Pancreas (tissue), 10 donors: Measurements from ENCODE around the gene PNPLA7. TPM values are rescaled to one million over a fixed set of nuclear protein-coding genes. Genes with fewer than 3 reads are reported as not detected.
A peak's percentile ranks its signal among the peaks of the same experiment; 100 is the strongest.

Experiments
- ATAC-seq, 4 donors: fragments of 200-7000 bp; cut with Tn5 transposase; one replicate each; pipeline versions ENCODE4 v1.8.0 to v1.9.1; 2020; ENCODE audit warnings: mild to moderate bottlenecking in 4 of 4, moderate library complexity in 4 of 4
- DNase-seq, 6 donors: peaks; one replicate each; pipeline ENCODE4 v3.0.0-alpha.2; 2020
- FAIRE-seq: peaks from 2 replicates; lab custom pipeline; 2012; peaks lifted over from hg19 to GRCh38; lab: Jason Lieb, UNC
- H3K27ac ChIP-seq, 4 donors: fragments of 200-600 bp; sonication (generic); 1 replicate in 3 of 4; 2 replicates in 1 of 4; pipeline versions ENCODE4 v1.5.0 to v1.8.0; 2020
- H3K27me3 ChIP-seq, 4 donors: fragments of 200-600 bp; one replicate each; pipeline ENCODE4 v1.8.0; 2021
- H3K36me3 ChIP-seq, 3 donors: fragments of 200-600 bp; sonication (generic) in 1 of 3; one replicate each; pipeline versions ENCODE4 v1.5.0 to v1.8.0; 2020 to 2021
- H3K4me1 ChIP-seq, 3 donors: fragments of 200-600 bp; one replicate each; pipeline ENCODE4 v1.8.0; 2021
- H3K4me3 ChIP-seq, 4 donors: fragments of 200-600 bp; sonication (generic) in 2 of 4; one replicate each; pipeline versions ENCODE4 v1.5.0 to v1.8.0; 2020 to 2021
- H3K9me3 ChIP-seq, 4 donors: fragments of 200-600 bp; one replicate each; pipeline ENCODE4 v1.8.0; 2021
- WGBS, 2 donors: extraction: QIAGEN DNeasy Blood & Tissue Kit; methylation state at CpG; one replicate each; pipeline ENCODE4 v1.1.7; 2013; 5-methylcytosine and 5-hydroxymethylcytosine counted together
- intact Hi-C, 3 donors: fragments of 100-400 bp; cut with DNase I; formaldehyde crosslinking; loops; one replicate each; pipeline versions ENCODE4 v1.11.1 to v1.14.2; 2022
- polyA plus RNA-seq, 2 donors: library from polyadenylated mRNA; stranded (reverse); fragments of 200-250 nt; gene quantifications; one replicate each; pipeline ENCODE4 v1.2.3, GENCODE V29; 2013
- total RNA-seq, 6 donors: library from RNA; stranded (reverse); fragmentation: NEBNext Ultra II Directional in 4 of 6; extraction: Animal tissue kit (Norgen Biotek cat#: 25700) in 4 of 6; gene quantifications; one replicate each; pipeline versions ENCODE4 v1.2.1 to v1.2.4, GENCODE V29; 2021 to 2023
- TF ChIP-seq, protein P1 (sequence below), 4 donors: fragments of 200-600 bp; sonication (generic) in 3 of 4; IDR thresholded peaks; one replicate each; pipeline versions ENCODE4 v1.5.0 to v1.8.0; 2021; ENCODE audit warnings: antibody characterized with exemption in 4 of 4
- donor health status: healthy with polysubstance abuse.
- donor health status: DM: no; HTN: no; CAD: no; lungs with moderate emphysema.
- donor health status: DM: no; HTN: no; CAD: no.
- donor health status: control.
- donor health status: control.
- donor health status: Bipolar disorder and iron deficiency.
- donor health status: DM: yes; HTN: yes; CAD: no.
- donor health status: DM: no; HTN: no; CAD: no.
- donor health status: DM: no; HTN: no; CAD: no.
- donor health status: DM: yes; HTN: yes; CAD: no.

The PNPLA7 gene
- total and polyA plus RNA-seq, 8 donors = 7.1 to 71.8 (median 18.0) TPM

DNA sequence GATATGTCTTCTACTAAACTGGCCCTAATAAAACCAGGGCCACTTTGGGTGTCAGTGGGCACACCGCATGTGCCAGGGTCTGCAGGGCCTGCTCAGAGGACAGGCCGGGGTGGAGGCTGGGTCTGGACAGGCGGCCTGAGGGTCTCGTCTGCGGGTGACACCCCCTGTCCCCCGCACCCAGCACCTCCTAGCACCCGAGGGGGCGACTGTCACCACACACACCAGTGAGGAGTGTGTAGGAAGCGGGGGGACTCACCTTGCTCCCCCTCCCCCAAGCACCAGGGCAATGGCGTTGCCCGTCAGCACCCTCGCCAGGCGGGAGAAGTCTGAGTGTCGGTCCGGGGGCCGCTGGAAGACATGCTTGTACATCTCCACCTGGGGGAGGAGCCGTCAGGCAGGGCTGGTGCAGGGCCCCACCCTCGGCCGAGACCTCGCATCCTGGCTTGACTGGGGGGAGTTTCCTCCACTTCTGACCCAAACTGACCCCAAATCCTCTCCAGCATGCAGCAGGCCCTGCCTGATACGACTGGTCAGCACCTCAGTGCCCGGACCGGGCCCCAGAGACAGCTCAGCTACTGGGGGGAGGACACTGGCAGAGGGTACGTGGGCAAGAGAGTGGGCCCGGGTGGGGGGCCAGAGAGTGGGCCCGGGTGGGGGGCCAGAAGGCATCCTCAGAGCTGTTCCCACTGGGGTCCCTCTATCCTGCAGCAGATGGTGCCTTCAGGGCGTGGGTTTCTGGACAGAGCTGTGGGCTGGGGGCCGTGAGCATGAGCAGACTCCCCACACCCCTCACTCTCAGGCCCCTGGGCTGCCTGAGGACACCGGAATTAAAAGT lies 72.2 kb downstream of the PNPLA7 start:
- TF ChIP-seq, protein P1, sequence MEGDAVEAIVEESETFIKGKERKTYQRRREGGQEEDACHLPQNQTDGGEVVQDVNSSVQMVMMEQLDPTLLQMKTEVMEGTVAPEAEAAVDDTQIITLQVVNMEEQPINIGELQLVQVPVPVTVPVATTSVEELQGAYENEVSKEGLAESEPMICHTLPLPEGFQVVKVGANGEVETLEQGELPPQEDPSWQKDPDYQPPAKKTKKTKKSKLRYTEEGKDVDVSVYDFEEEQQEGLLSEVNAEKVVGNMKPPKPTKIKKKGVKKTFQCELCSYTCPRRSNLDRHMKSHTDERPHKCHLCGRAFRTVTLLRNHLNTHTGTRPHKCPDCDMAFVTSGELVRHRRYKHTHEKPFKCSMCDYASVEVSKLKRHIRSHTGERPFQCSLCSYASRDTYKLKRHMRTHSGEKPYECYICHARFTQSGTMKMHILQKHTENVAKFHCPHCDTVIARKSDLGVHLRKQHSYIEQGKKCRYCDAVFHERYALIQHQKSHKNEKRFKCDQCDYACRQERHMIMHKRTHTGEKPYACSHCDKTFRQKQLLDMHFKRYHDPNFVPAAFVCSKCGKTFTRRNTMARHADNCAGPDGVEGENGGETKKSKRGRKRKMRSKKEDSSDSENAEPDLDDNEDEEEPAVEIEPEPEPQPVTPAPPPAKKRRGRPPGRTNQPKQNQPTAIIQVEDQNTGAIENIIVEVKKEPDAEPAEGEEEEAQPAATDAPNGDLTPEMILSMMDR (IDR thresholded peaks at IDR 0.05) = no peak
- peak in 3 of 6 donors; percentile 27 to 75 (median 51) for DNase-seq
- H3K9me3 ChIP-seq = no peaks in the 10 kb centered on the region
- no peak overlapping the region for H3K27ac ChIP-seq
- H3K4me1 ChIP-seq = no peaks in the 10 kb centered on the region
- intact Hi-C loops = no loop called here
- no peak overlapping the region for H3K4me3 ChIP-seq
- H3K27me3 ChIP-seq = no peaks in the 10 kb centered on the region
- H3K36me3 ChIP-seq = no peaks in the 10 kb centered on the region
- WGBS, 2 donors = 93 to 95% methylated on average over 29 of the region's 29 CpGs
- FAIRE-seq = no peak
- no peak for ATAC-seq

DNA sequence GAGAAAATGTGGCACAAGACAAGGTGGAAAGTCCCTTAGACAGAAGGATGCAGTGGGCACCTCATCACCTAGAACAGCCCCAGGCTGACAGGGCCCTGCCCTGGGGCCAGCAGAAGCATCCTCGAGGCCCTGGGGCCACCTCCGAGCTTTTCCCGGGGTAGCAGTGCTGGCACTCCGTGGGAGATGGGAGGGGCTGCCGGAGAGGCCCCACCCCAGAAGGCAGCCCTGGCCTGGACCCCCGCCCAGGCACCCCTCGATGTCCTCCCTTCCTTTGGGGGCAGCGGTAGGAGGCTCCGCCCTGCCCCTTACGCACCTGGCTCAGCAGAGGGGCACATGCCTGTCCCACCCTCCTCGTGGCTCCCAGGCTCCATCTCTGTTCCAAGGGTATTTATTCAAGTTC lies 73.3 kb downstream of the PNPLA7 start:
- no peak overlapping the region for H3K27ac ChIP-seq
- H3K27me3 ChIP-seq = no peaks in the 10 kb centered on the region
- no peaks in the 10 kb centered on the region for H3K4me1 ChIP-seq
- TF ChIP-seq, protein P1 (IDR thresholded peaks at IDR 0.05) = no peak
- ATAC-seq = no peak
- WGBS, 2 donors = 89 to 92% methylated on average over 11 of the region's 11 CpGs
- DNase-seq = peak in 3 of 6 donors; percentile 30 to 55 (median 32)
- intact Hi-C loops = no loop called here
- H3K4me3 ChIP-seq = no peak overlapping the region
- no peak for FAIRE-seq
- no peaks in the 10 kb centered on the region for H3K36me3 ChIP-seq
- no peaks in the 10 kb centered on the region for H3K9me3 ChIP-seq

DNA sequence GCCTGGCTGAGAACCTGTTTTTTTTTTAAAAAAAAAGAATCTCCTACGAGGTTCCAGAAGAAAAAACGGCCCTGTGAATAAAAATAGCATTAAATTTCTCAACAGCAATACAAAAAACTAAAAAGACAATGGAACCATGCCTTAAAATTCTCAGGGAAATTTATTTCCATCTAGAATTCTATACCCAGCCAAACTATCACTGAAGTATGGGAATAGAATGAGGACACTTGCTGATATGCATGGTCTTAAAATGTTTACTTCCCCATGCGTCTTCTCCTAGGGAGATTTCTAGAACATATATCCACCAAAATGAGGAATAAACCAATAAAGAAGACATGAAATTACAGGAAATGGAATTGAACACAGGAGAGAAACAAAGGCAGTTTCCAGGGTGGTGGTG lies 74.5 kb downstream of the PNPLA7 start:
- ATAC-seq (no peak), DNase-seq (no peak), FAIRE-seq (no peak)
- TF ChIP-seq, protein P1 (IDR thresholded peaks at IDR 0.05) = no peak
- WGBS, 2 donors = 93 to 94% methylated on average over 3 of the region's 3 CpGs
- Histone ChIP-seq H3K4me1 (no peaks in the 10 kb centered on the region), H3K36me3 (no peaks in the 10 kb centered on the region), H3K9me3 (no peaks in the 10 kb centered on the region), H3K27me3 (no peaks in the 10 kb centered on the region), H3K27ac (no peak overlapping the region), H3K4me3 (no peak overlapping the region)
- intact Hi-C loops = no loop called here

DNA sequence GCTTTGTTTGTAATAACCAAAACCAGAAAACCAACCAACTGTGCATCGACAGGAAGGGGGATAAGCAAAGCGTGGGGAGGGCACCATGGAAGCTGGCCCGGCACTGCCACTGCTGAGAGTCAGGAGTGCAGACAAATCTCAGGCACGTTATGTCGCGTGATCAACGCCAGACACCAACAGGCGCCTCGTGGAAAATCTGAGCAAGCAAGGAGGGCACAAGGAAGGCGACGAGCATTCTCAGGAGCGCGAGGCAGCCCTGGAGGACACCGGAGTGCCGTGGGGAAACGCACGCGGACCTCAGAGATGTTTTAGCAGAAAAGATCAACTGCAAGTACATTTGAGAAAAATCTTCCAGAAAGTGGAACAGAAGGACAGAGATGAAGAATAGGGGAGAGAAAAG lies 75.9 kb downstream of the PNPLA7 start:
- H3K36me3 ChIP-seq = no peaks in the 10 kb centered on the region
- TF ChIP-seq, protein P1 (IDR thresholded peaks at IDR 0.05) = no peak
- no peaks in the 10 kb centered on the region for H3K4me1 ChIP-seq
- H3K4me3 ChIP-seq = no peak overlapping the region
- intact Hi-C loops = no loop called here
- no peak overlapping the region for H3K27ac ChIP-seq
- FAIRE-seq (no peak), DNase-seq (peak in 1 of 6 donors; percentile 28), ATAC-seq (no peak)
- no peaks in the 10 kb centered on the region for H3K27me3 ChIP-seq
- WGBS, 2 donors = 96% methylated on average over 18 of the region's 18 CpGs
- H3K9me3 ChIP-seq = no peaks in the 10 kb centered on the region

DNA sequence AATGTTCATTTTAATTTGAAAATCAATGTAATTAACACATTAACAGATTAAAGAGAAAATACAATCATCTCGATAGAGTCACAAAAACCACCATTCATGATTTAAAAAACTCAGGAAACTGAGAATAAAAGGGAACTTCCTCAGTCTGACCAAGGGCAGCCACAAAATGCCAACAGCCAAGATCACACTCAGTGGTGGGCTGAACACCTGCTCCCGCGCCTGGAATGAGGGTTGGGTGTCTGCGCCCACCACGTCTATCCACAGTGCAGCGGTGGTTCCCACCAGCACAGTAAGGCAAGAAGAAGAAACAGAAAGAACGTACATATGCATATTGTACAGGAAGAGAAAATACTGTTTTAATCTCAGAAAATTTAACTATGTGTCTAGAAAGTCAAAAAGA lies 79.4 kb downstream of the PNPLA7 start:
- TF ChIP-seq, protein P1 (IDR thresholded peaks at IDR 0.05) = no peak
- H3K27ac ChIP-seq = no peak overlapping the region
- no peak overlapping the region for H3K4me3 ChIP-seq
- FAIRE-seq = no peak
- intact Hi-C loops = no loop called here
- DNase-seq = peak in 1 of 6 donors; percentile 3
- no peaks in the 10 kb centered on the region for H3K4me1 ChIP-seq
- H3K27me3 ChIP-seq = no peaks in the 10 kb centered on the region
- WGBS, 2 donors = 86 to 87% methylated on average over 7 of the region's 7 CpGs
- H3K9me3 ChIP-seq = no peaks in the 10 kb centered on the region
- no peak for ATAC-seq
- H3K36me3 ChIP-seq = no peaks in the 10 kb centered on the region
